ENCODE results near the gene COX4I1. TPM values are rescaled to one million over a fixed set of nuclear protein-coding genes. Genes with fewer than 3 reads are reported as not detected.
A peak's percentile ranks its signal among the peaks of the same experiment; 100 is the strongest.

Gene COX4I1
- total and polyA plus RNA-seq, 2 donors from 2014 or later = 439 to 1,996 TPM

DNA sequence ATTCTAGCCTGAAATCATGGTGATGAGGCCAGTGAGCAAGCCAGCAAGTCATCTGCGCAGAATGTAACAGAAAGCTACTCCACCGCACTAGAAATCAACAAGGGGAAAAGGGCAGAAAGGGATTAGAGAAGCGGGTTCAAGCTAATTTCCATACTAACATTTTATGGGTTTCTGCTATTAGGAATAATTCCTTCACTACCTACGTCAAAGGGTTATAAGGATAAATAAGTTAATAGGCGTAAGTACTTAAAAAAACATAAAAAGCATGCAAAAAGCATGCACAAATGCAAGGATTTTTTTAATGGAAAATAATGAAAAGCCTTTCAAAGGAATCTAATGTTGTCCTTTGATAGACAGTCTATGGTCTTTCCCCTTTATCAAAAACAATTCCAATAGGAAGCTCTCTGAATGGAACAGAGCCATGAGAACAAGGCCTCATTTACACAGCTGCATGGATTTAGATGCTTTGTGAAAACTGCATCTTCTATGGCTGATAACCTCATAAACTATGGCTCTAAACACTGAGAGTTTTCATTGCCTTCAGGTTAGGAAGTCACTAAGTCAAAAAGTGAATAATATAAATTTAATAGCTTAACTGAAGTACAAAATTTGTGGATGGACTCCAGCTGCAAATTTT lies 5.7 kb upstream of the COX4I1 start:
- no peak for FAIRE-seq
- no peak overlapping the region for H3K4me3 ChIP-seq (ENCODE audit: low read length in 3 of 3)
- H3K4me1 ChIP-seq (ENCODE audit: control insufficient read depth in 2 of 3, insufficient read depth in 2 of 3, low read depth in 1 of 3, low read length in 3 of 3) = peaks cover 0 to 5% (median 0%) of the 10 kb centered on the region in 3 donors
- H3K9ac ChIP-seq (ENCODE audit: low read length in 3 of 3) = no peak overlapping the region
- no peak overlapping the region for H3K27ac ChIP-seq (ENCODE audit: low read depth in 2 of 2, low read length in 2 of 2)
- H3K27me3 ChIP-seq (ENCODE audit: control insufficient read depth, insufficient read depth, low read length) = no peaks in the 10 kb centered on the region
- peaks cover 0 to 15% (median 4%) of the 10 kb centered on the region in 3 donors for H3K36me3 ChIP-seq (ENCODE audit: control insufficient read depth in 2 of 3, insufficient read depth in 3 of 3, low read length in 3 of 3)
- H3K9me3 ChIP-seq (ENCODE audit: control insufficient read depth in 2 of 3, insufficient read depth in 1 of 3, low read length in 3 of 3) = no peaks in the 10 kb centered on the region
- DNase-seq = no peak
- intact Hi-C loops (cut with DNase I) = no loop called here
- no peak for TF ChIP-seq CTCF (IDR thresholded peaks at IDR 0.05; ENCODE audit: borderline replicate concordance, extremely low read depth, insufficient read depth)

GRCh38 chr16:85794696-85795095 lies 4.8 kb upstream of the COX4I1 start:
- H3K4me1 ChIP-seq (ENCODE audit: control insufficient read depth in 2 of 3, insufficient read depth in 2 of 3, low read depth in 1 of 3, low read length in 3 of 3) = peaks cover 0 to 5% (median 0%) of the 10 kb centered on the region in 3 donors
- no peaks in the 10 kb centered on the region for H3K9me3 ChIP-seq (ENCODE audit: control insufficient read depth in 2 of 3, insufficient read depth in 1 of 3, low read length in 3 of 3)
- intact Hi-C loops (cut with DNase I) = no loop called here
- FAIRE-seq (no peak), DNase-seq (peak in 1 of 5 donors; percentile 67)
- no peaks in the 10 kb centered on the region for H3K27me3 ChIP-seq (ENCODE audit: control insufficient read depth, insufficient read depth, low read length)
- no peak overlapping the region for H3K4me3 ChIP-seq (ENCODE audit: low read length in 3 of 3)
- no peak for TF ChIP-seq CTCF (IDR thresholded peaks at IDR 0.05; ENCODE audit: borderline replicate concordance, extremely low read depth, insufficient read depth)
- no peak overlapping the region for H3K9ac ChIP-seq (ENCODE audit: low read length in 3 of 3)
- H3K27ac ChIP-seq (ENCODE audit: low read depth in 2 of 2, low read length in 2 of 2) = no peak overlapping the region
- peaks cover 0 to 11% (median 4%) of the 10 kb centered on the region in 3 donors for H3K36me3 ChIP-seq (ENCODE audit: control insufficient read depth in 2 of 3, insufficient read depth in 3 of 3, low read length in 3 of 3)

DNA sequence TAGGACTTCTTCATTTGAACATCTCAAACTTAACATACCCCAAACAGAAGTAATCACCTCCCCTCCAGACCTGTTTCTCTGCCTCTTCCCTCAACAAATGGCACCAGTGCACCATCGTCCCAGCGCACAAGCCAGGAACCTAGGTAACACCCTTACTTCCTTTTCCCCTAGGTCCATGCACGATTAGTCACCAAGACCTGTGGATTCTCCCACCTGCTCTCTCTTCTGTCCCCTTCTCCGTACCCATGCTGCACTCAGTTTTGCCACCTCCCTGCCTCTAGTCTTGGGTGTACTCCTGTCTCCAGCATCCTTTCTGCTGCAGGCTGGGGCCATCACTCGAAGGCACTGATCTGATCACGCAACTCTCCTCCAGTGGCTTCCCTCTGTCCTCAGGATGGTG lies 3.3 kb upstream of the COX4I1 start:
- peaks cover 0 to 11% (median 4%) of the 10 kb centered on the region in 3 donors for H3K36me3 ChIP-seq (ENCODE audit: control insufficient read depth in 2 of 3, insufficient read depth in 3 of 3, low read length in 3 of 3)
- intact Hi-C loops (cut with DNase I) = no loop called here
- FAIRE-seq (no peak), DNase-seq (no peak)
- TF ChIP-seq CTCF (IDR thresholded peaks at IDR 0.05; ENCODE audit: borderline replicate concordance, extremely low read depth, insufficient read depth) = no peak
- no peaks in the 10 kb centered on the region for H3K27me3 ChIP-seq (ENCODE audit: control insufficient read depth, insufficient read depth, low read length)
- no peak overlapping the region for H3K27ac ChIP-seq (ENCODE audit: low read depth in 2 of 2, low read length in 2 of 2)
- no peak overlapping the region for H3K9ac ChIP-seq (ENCODE audit: low read length in 3 of 3)
- H3K4me3 ChIP-seq (ENCODE audit: low read length in 3 of 3) = no peak overlapping the region
- H3K9me3 ChIP-seq (ENCODE audit: control insufficient read depth in 2 of 3, insufficient read depth in 1 of 3, low read length in 3 of 3) = no peaks in the 10 kb centered on the region
- H3K4me1 ChIP-seq (ENCODE audit: control insufficient read depth in 2 of 3, insufficient read depth in 2 of 3, low read depth in 1 of 3, low read length in 3 of 3) = peaks cover 2 to 9% (median 6%) of the 10 kb centered on the region in 3 donors
